8988T (cell line): Measurements from ENCODE around the gene SERPINB7.

ENCODE experiments used
- DNase-seq: peaks from one replicate; pipeline ENCODE4 v3.0.0; 2011

The SERPINB7 gene

DNA sequence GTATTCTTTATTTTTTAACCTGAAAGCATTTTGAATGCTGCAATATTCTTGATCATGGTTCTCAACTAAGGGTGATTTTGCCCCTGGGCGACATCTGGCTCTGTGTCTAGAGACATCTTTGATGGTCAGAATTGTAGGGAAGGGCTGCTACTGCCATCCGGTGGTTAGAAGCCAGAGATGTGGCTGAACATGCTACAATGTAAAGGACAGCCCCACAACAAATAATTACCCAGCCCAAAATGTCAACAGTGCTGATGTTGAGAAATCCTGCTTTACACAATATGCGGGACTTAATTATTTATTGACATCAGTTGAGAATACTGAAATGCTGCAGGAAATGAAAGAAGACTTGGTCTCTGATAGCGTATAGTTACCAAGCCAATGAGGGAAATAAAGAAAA, 74.8 kb downstream of the SERPINB7 start:
- DNase-seq: no peak

DNA sequence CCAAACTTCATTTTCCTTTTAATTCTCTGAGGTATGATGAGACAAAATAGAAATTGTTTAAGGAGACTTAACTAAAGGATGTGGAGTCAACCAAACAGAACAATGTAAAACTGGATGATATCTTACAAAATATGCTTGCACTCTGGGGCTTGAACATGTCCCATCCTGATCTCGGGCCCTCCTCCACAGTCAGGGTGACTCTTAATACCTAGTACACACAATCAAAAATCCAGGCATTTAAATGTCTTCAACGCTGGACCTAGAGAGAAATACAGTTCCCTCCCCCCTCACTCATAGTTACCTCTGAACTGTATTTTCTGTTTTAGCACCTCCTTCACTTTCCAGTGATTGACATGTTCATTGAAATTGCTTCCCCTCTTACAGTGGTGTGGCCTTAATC, 75.4 kb downstream of the SERPINB7 start:
- DNase-seq: no peak
